Peyer's patch (tissue), 4 donors: ENCODE measurements around the gene TESMIN.

Source experiments
- POLR2A ChIP-seq, 2 donors: fragments of 450-650 bp; IDR thresholded peaks; one replicate each; pipeline ENCODE4 v1.5.1; 2017; ENCODE audit warnings: antibody characterized with exemption in 2 of 2, mild to moderate bottlenecking in 2 of 2, moderate library complexity in 2 of 2
- TF ChIP-seq, protein P1 (sequence below), 6 experiments: fragments of 450-650 bp in 4 of 6; fragments of 200-600 bp in 2 of 6; sonication (generic) in 1 of 6; IDR thresholded peaks; one replicate each; pipeline ENCODE4 v1.5.1; 2017 to 2019; ENCODE audit warnings: antibody characterized with exemption in 6 of 6, mild to moderate bottlenecking in 3 of 6, moderate library complexity in 1 of 6

DNA sequence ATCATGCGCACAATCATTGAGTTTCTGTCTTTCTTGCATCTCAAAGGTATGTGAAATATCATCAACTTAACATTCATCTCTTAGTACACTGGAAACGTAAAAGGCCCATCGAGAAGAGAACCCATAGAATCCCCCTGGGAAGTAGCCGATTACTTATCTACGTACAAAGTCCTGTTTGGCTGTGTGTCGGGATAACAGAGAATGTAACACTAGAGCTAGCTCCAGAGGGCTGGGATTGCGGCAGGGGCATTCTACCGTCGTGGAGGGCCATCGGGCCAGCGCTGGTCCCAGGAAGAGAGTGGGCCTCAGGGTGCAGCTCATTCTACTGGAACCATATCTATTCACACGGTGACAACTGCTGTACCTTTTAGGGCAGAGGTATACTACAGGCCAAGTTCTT is 62.4 kb downstream of the TESMIN start:
- no peak for TF ChIP-seq POLR2A (IDR thresholded peaks at IDR 0.05)
- TF ChIP-seq, protein P1, sequence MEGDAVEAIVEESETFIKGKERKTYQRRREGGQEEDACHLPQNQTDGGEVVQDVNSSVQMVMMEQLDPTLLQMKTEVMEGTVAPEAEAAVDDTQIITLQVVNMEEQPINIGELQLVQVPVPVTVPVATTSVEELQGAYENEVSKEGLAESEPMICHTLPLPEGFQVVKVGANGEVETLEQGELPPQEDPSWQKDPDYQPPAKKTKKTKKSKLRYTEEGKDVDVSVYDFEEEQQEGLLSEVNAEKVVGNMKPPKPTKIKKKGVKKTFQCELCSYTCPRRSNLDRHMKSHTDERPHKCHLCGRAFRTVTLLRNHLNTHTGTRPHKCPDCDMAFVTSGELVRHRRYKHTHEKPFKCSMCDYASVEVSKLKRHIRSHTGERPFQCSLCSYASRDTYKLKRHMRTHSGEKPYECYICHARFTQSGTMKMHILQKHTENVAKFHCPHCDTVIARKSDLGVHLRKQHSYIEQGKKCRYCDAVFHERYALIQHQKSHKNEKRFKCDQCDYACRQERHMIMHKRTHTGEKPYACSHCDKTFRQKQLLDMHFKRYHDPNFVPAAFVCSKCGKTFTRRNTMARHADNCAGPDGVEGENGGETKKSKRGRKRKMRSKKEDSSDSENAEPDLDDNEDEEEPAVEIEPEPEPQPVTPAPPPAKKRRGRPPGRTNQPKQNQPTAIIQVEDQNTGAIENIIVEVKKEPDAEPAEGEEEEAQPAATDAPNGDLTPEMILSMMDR (IDR thresholded peaks at IDR 0.05) = no peak
